SU-DHL-6 (cell line): Measurements from ENCODE around the gene BTBD9.

Experiments used
- CTCF ChIP-seq: fragments of 200-600 bp; sonication (generic); IDR thresholded peaks from one replicate; pipeline ENCODE4 v1.5.1; 2017; ENCODE audit warnings: antibody characterized with exemption, mild to moderate bottlenecking, low read length, moderate library complexity; ENCODE audit not compliant: insufficient read depth, poor library complexity, severe bottlenecking
- EZH2phosphoT487 ChIP-seq: fragments of 200-600 bp; sonication (generic), shearing (Covaris generic); conservative IDR thresholded peaks from 2 replicates; pipeline ENCODE4 v1.6.1; 2018; ENCODE audit warnings: mild to moderate bottlenecking, antibody characterized with exemption, low read length, moderate library complexity, mixed read lengths

GRCh38 chr6:38612143-38612965 lies 27.4 kb downstream of the BTBD9 start:
- TF ChIP-seq CTCF (no peak), EZH2phosphoT487 (no peak)
